ENCODE data around the gene KDM2B. TPM values are rescaled to one million over a fixed set of nuclear protein-coding genes. Genes with fewer than 3 reads are reported as not detected.

The KDM2B gene
- polyA plus RNA-seq, 2 of the 4 experiments (the other 2 are of a cell fraction): 10.4 to 18.4 TPM

DNA sequence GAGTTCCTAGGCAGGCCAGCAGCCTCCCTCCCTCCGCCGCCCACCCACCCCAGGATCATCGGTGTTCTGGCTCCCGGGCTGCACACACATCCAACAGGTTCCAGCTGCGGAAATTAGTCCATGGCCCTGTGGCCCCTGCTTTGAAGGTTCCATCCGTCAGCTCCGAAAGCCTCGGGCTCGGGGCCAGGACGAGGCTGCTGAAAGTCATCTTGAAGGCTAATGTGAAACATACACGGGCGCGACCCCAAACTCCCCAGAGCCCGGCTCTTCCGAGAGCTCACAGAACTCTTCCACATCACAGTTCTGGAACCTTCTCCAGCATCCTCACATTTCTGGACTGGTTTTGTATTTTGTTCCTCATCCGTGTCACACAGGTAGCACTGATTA is 19.8 kb downstream of the KDM2B start:
- DNase-seq (ENCODE audit: low read depth in 1 of 2, low spot score in 1 of 2): no peak
- Histone ChIP-seq H3K4me2 (no peak overlapping the region), H3K4me3 (no peak overlapping the region), H3K4me1 (no peaks in the 10 kb centered on the region), H3K27ac (no peak overlapping the region), H3K9me3 (no peaks in the 10 kb centered on the region)
- no peak for FAIRE-seq
- POLR2A ChIA-PET: no interaction called here
- 90% methylated on average over 16 of the region's 16 CpGs for WGBS (ENCODE audit: missing lambda C conversion rate)
- CTCF ChIA-PET: interaction anchor here (1.0 to 2.3 kb wide), 3 partner anchors 9 to 107 kb away, joined by 3 to 19 read pairs (median 4); no protein-coding TSS in a partner anchor
- no peak for TF ChIP-seq POLR2A (IDR thresholded peaks at IDR 0.05; ENCODE audit: low read length)
- TF ChIP-seq, protein P1, sequence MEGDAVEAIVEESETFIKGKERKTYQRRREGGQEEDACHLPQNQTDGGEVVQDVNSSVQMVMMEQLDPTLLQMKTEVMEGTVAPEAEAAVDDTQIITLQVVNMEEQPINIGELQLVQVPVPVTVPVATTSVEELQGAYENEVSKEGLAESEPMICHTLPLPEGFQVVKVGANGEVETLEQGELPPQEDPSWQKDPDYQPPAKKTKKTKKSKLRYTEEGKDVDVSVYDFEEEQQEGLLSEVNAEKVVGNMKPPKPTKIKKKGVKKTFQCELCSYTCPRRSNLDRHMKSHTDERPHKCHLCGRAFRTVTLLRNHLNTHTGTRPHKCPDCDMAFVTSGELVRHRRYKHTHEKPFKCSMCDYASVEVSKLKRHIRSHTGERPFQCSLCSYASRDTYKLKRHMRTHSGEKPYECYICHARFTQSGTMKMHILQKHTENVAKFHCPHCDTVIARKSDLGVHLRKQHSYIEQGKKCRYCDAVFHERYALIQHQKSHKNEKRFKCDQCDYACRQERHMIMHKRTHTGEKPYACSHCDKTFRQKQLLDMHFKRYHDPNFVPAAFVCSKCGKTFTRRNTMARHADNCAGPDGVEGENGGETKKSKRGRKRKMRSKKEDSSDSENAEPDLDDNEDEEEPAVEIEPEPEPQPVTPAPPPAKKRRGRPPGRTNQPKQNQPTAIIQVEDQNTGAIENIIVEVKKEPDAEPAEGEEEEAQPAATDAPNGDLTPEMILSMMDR (IDR thresholded peaks at IDR 0.05): no peak
- TF ChIP-seq, protein P2, sequence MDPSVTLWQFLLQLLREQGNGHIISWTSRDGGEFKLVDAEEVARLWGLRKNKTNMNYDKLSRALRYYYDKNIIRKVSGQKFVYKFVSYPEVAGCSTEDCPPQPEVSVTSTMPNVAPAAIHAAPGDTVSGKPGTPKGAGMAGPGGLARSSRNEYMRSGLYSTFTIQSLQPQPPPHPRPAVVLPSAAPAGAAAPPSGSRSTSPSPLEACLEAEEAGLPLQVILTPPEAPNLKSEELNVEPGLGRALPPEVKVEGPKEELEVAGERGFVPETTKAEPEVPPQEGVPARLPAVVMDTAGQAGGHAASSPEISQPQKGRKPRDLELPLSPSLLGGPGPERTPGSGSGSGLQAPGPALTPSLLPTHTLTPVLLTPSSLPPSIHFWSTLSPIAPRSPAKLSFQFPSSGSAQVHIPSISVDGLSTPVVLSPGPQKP (IDR thresholded peaks at IDR 0.05; ENCODE audit: low read depth, low read length): no peak
- no peak for TF ChIP-seq NPAS2 (CRISPR knock-in tag; IDR thresholded peaks at IDR 0.05; ENCODE audit: borderline replicate concordance)
- no peak for TF ChIP-seq ZC3H11A (IDR thresholded peaks at IDR 0.05)
- no peak for TF ChIP-seq ZNF302 (CRISPR knock-in tag; IDR thresholded peaks at IDR 0.05)
- TF ChIP-seq, protein P3, sequence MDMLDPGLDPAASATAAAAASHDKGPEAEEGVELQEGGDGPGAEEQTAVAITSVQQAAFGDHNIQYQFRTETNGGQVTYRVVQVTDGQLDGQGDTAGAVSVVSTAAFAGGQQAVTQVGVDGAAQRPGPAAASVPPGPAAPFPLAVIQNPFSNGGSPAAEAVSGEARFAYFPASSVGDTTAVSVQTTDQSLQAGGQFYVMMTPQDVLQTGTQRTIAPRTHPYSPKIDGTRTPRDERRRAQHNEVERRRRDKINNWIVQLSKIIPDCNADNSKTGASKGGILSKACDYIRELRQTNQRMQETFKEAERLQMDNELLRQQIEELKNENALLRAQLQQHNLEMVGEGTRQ (IDR thresholded peaks at IDR 0.05): no peak
- no peak for ATAC-seq

DNA sequence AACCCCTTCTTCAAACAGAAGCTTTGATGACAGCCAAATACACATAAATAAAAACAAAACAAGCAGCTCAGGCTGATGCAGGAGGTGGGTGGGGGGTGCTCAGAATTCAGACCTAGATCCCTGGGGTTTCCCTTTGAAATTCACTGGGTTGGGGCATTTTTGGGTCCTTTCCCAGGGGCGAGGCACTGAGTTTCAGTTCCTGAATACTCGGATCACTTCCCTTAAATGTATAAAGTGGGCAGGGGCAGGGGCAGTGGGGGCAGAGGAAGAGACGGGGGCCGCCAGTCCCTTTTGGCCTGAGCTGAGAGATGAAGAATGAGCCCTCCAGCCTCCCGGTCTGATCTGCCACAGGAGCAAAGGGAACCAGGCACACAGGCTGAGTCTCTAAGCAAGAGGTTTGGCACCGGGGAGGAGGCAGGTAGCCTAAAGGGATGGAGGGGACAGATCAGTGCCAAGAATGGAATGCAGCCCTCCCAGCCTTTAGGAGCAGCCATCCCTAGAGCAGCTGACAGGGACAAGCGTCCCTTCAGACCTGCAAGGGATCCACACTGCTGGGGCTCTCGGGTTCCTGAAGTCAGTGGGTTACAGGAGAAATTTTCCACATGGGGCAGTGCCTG is 20.3 kb downstream of the KDM2B start:
- TF ChIP-seq TP53 (CRISPR knock-in tag; IDR thresholded peaks at IDR 0.05) (no peak), FOSL2 (IDR thresholded peaks at IDR 0.05) (no peak), FOSL2 (CRISPR knock-in tag; IDR thresholded peaks at IDR 0.05) (no peak), KDM5A (IDR thresholded peaks at IDR 0.05) (no peak)
- TF ChIP-seq, protein P1 (IDR thresholded peaks at IDR 0.05): no peak
- TF ChIP-seq, protein P3 (IDR thresholded peaks at IDR 0.05): no peak
- CTCF ChIA-PET: interaction anchor here (1.4 to 2.8 kb wide), 4 partner anchors 8 to 77 kb away, joined by 4 to 19 read pairs (median 6); no protein-coding TSS in a partner anchor
- 80% methylated on average over 8 of the region's 8 CpGs for WGBS (ENCODE audit: missing lambda C conversion rate)
- Histone ChIP-seq H3K4me3 (no peak overlapping the region), H3K9me3 (no peaks in the 10 kb centered on the region), H3K27ac (no peak overlapping the region), H3K4me1 (no peaks in the 10 kb centered on the region), H3K4me2 (no peak overlapping the region)
- POLR2A ChIA-PET: no interaction called here
- ATAC-seq (peak in 1 of 2 experiments; percentile 37; a peak in 4 of 6 replicates), FAIRE-seq (no peak), DNase-seq (ENCODE audit: low read depth in 1 of 2, low spot score in 1 of 2) (no peak)

DNA sequence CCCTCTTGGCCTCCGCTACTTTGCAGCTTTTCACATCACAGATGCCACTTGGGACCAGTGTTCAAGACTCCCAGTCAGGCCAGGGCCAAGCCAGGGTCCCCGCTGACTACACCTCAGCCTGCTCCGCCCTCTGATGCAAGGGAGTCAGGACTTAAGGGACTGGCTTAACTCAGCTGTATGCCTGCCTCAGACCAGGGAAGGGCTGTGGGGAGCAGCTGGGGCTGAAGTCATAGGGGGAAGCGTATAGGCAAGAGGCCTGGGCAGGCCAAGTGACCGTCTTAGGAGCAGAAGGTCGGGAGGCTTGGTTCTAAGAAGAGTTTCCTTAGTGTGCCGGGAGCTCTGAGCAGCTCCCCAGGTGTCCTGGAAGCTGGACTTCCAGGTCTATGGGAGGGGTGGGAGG is 21.9 kb downstream of the KDM2B start:
- Histone ChIP-seq H3K4me2 (no peak overlapping the region), H3K4me3 (no peak overlapping the region), H3K9me3 (no peaks in the 10 kb centered on the region), H3K4me1 (no peaks in the 10 kb centered on the region), H3K27ac (no peak overlapping the region)
- CTCF ChIA-PET: interaction anchor here (0.6 to 2.8 kb wide), 7 partner anchors 9 to 123 kb away, joined by 3 to 8 read pairs (median 5); partner anchors contain the start of gene ORAI1
- 86% methylated on average over 6 of the region's 7 CpGs for WGBS (ENCODE audit: missing lambda C conversion rate)
- ATAC-seq: no peak
- FAIRE-seq: no peak
- TF ChIP-seq GATA3 (IDR thresholded peaks at IDR 0.05; ENCODE audit: borderline replicate concordance) (no peak), HOXB13 (CRISPR knock-in tag; IDR thresholded peaks at IDR 0.05; ENCODE audit: low read depth) (no peak)
- POLR2A ChIA-PET: interaction anchor here (0.5 kb wide), 1 partner anchor 1176 kb away, joined by 4 read pairs; no protein-coding TSS in a partner anchor
- DNase-seq (ENCODE audit: low read depth in 1 of 2, low spot score in 1 of 2): no peak
